ENCODE data around the gene KCNQ1.

KCNQ1 gene

DNA sequence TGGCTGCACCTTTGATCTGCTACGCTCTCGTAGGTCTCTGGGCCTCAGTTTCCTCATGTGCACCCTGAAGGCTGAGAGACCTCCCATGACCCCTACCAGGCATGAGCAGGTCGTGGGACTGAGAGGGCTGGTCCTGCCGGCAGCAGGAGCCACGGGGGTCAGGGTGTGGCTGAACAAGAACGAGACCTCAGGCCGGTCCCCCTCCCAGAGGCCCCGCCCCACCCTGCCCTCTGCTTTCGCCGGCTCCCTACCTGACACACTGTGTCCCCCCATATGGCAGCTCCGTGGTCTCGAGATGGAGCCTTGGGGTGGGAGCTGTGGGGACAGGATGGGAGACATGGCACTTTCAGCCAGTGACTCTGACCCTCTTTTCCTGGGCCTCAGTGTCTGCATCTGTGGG, 400.2 kb downstream of the KCNQ1 start:
- no peaks in the 10 kb centered on the region; the same call in 1 of the 2 replicates for H3K27me3 ChIP-seq (replicated peaks; ENCODE audit: control insufficient read depth, insufficient read depth, low read length)
- TF ChIP-seq, protein P1, sequence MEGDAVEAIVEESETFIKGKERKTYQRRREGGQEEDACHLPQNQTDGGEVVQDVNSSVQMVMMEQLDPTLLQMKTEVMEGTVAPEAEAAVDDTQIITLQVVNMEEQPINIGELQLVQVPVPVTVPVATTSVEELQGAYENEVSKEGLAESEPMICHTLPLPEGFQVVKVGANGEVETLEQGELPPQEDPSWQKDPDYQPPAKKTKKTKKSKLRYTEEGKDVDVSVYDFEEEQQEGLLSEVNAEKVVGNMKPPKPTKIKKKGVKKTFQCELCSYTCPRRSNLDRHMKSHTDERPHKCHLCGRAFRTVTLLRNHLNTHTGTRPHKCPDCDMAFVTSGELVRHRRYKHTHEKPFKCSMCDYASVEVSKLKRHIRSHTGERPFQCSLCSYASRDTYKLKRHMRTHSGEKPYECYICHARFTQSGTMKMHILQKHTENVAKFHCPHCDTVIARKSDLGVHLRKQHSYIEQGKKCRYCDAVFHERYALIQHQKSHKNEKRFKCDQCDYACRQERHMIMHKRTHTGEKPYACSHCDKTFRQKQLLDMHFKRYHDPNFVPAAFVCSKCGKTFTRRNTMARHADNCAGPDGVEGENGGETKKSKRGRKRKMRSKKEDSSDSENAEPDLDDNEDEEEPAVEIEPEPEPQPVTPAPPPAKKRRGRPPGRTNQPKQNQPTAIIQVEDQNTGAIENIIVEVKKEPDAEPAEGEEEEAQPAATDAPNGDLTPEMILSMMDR (IDR thresholded peaks at IDR 0.05; ENCODE audit: insufficient read depth, low read length, poor library complexity, severe bottlenecking): no peak
- no peak for DNase-seq (ENCODE audit: extremely low read depth, insufficient read length)

DNA sequence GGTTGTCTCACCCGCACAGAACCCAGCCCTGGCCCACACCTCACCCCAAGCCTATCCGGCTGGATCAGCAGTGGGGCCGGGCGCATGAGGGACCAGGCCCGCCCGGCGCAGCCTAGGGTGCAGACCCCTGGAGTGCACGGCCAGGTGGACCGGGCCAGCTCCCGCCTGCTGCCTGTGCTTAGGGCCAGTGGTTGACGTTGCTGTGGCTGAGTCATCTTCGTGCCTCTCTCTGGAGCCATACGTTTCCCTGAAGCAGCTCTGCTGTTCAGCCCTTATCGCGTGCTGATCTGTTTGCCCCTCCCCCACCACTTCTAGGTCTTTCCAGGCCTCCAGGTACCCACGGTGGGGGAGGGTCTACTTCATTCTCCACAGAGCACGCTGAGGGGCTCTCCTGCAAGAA, 401.2 kb downstream of the KCNQ1 start:
- Histone ChIP-seq H3K27me3 (replicated peaks; ENCODE audit: control insufficient read depth, insufficient read depth, low read length) (no peaks in the 10 kb centered on the region; the same call in 1 of the 2 replicates), H3K4me3 (replicated peaks; ENCODE audit: low read depth, low read length) (no peak overlapping the region), H3K36me3 (ENCODE audit: control insufficient read depth, insufficient read depth, low read length) (no peaks in the 10 kb centered on the region)
- DNase-seq (ENCODE audit: extremely low read depth, insufficient read length): no peak
- TF ChIP-seq, protein P1 (IDR thresholded peaks at IDR 0.05; ENCODE audit: insufficient read depth, low read length, poor library complexity, severe bottlenecking): no peak

More for the DNA sequence above, 400.2 kb downstream of the KCNQ1 start:
- no peak overlapping the region for H3K4me3 ChIP-seq (replicated peaks; ENCODE audit: low read depth, low read length)
- no peaks in the 10 kb centered on the region for H3K36me3 ChIP-seq (ENCODE audit: control insufficient read depth, insufficient read depth, low read length)

DNA sequence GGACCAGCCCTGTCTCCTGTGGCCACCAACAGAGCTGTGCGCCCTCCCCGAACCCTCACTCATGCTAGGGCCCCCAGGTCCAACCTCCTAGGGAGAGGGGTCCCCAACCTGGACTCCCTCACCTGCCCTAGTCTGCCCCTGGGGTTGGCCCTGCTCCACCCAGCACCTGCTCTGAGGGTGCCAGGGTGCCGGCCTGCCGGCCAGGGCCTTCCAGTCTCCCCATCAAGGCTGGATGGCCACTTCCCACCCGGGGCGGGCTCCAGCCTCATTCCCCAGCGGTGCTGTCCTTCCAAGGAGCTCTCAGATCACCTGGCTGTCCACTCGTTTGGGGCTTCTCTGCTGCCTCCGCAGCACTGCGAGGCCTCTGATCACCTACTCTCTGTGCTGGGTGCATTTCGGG, 401.7 kb downstream of the KCNQ1 start:
- no peak overlapping the region for H3K4me3 ChIP-seq (replicated peaks; ENCODE audit: low read depth, low read length)
- no peak for DNase-seq (ENCODE audit: extremely low read depth, insufficient read length)
- H3K36me3 ChIP-seq (ENCODE audit: control insufficient read depth, insufficient read depth, low read length): no peaks in the 10 kb centered on the region
- TF ChIP-seq, protein P1 (IDR thresholded peaks at IDR 0.05; ENCODE audit: insufficient read depth, low read length, poor library complexity, severe bottlenecking): no peak
- no peaks in the 10 kb centered on the region; the same call in 1 of the 2 replicates for H3K27me3 ChIP-seq (replicated peaks; ENCODE audit: control insufficient read depth, insufficient read depth, low read length)

DNA sequence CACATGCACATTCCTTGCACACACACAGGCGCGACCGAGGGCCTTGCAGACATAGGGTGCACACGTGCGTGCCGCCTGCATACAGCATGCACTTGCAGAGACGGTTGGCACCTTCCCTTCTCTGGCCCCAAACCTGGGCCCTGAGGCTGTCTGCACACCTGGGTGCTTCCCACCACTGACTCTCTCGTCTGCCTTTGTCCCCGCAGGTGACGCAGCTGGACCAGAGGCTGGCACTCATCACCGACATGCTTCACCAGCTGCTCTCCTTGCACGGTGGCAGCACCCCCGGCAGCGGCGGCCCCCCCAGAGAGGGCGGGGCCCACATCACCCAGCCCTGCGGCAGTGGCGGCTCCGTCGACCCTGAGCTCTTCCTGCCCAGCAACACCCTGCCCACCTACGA, 402.8 kb downstream of the KCNQ1 start:
- no peak for DNase-seq (ENCODE audit: extremely low read depth, insufficient read length)
- TF ChIP-seq, protein P1 (IDR thresholded peaks at IDR 0.05; ENCODE audit: insufficient read depth, low read length, poor library complexity, severe bottlenecking): no peak
- no peak overlapping the region for H3K4me3 ChIP-seq (replicated peaks; ENCODE audit: low read depth, low read length)

DNA sequence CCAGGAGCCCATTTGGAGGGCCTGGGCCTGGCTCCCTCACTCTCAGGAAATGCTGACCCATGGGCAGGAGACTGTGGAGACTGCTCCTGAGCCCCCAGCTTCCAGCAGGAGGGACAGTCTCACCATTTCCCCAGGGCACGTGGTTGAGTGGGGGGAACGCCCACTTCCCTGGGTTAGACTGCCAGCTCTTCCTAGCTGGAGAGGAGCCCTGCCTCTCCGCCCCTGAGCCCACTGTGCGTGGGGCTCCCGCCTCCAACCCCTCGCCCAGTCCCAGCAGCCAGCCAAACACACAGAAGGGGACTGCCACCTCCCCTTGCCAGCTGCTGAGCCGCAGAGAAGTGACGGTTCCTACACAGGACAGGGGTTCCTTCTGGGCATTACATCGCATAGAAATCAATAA, 403.7 kb downstream of the KCNQ1 start:
- H3K4me3 ChIP-seq (replicated peaks; ENCODE audit: low read depth, low read length): no peak overlapping the region
- no peaks in the 10 kb centered on the region for H3K36me3 ChIP-seq (ENCODE audit: control insufficient read depth, insufficient read depth, low read length)
- TF ChIP-seq, protein P1 (IDR thresholded peaks at IDR 0.05; ENCODE audit: insufficient read depth, low read length, poor library complexity, severe bottlenecking): no peak
- DNase-seq (ENCODE audit: extremely low read depth, insufficient read length): no peak
- H3K27me3 ChIP-seq (replicated peaks; ENCODE audit: control insufficient read depth, insufficient read depth, low read length): no peaks in the 10 kb centered on the region; the same call in 1 of the 2 replicates

More for the DNA sequence above, 402.8 kb downstream of the KCNQ1 start:
- Histone ChIP-seq H3K27me3 (replicated peaks; ENCODE audit: control insufficient read depth, insufficient read depth, low read length) (no peaks in the 10 kb centered on the region; the same call in 1 of the 2 replicates), H3K36me3 (ENCODE audit: control insufficient read depth, insufficient read depth, low read length) (no peaks in the 10 kb centered on the region)

All from GM06990 (cell line).